GM13977 (cell line): ENCODE results near the gene SPTAN1.
"Not testable (repeated sequence)": the region's sequence is repeated elsewhere in the genome, so short reads cannot be mapped to it uniquely, and the experiment has no call there.

Experiments used
- DNase-seq: peaks from one replicate; pipeline ENCODE4 v3.0.0; 2012; ENCODE audit warnings: low spot score
- CTCF ChIP-seq: IDR thresholded peaks from 2 replicates; pipeline ENCODE4 v1.5.1; 2012; ENCODE audit warnings: mild to moderate bottlenecking, control low read depth; ENCODE audit not compliant: insufficient read depth; ENCODE audit errors: extremely low read depth, missing control alignments
- in situ Hi-C: fragments of 300-500 bp; cut with MboI; formaldehyde crosslinking; loops from one replicate; pipeline ENCODE4 v1.12.0; 2022; ENCODE audit warnings: low sequenced_read_pairs, low pct_unique_long_range_greater_than_20kb, mixed read lengths, inconsistent platforms; ENCODE audit not compliant: unreplicated experiment

Gene SPTAN1

GRCh38 chr9:128579194-128579593, 26.8 kb downstream of the SPTAN1 start:
- DNase-seq: no peak
- no peak for TF ChIP-seq CTCF
- in situ Hi-C loops: no loop called here

GRCh38 chr9:128580731-128581130, 28.3 kb downstream of the SPTAN1 start:
- no peak for DNase-seq
- in situ Hi-C loops: no loop called here
- TF ChIP-seq CTCF: no peak

DNA sequence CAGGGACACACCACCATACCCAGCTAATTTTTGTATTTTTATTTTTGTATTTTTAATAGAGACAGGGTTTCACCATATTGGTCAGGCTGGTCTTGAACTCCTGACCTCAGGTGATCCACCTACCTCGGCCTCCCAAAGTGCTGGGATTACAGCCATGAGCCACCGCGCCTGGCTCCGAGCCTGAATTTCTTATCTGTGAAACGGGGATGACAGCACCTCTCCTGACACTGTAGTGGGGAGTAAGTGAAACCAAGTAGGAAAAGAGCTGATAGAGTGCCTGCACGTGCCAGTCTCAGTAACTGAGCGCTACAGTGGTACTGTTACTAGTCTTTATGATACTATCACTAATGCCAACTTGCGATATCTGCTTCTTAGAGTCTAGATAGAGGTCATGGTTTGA, 32.8 kb downstream of the SPTAN1 start:
- DNase-seq, in situ Hi-C loops: not testable (repeated sequence)

GRCh38 chr9:128586934-128587333, 34.5 kb downstream of the SPTAN1 start:
- DNase-seq, in situ Hi-C loops: not testable (repeated sequence)

DNA sequence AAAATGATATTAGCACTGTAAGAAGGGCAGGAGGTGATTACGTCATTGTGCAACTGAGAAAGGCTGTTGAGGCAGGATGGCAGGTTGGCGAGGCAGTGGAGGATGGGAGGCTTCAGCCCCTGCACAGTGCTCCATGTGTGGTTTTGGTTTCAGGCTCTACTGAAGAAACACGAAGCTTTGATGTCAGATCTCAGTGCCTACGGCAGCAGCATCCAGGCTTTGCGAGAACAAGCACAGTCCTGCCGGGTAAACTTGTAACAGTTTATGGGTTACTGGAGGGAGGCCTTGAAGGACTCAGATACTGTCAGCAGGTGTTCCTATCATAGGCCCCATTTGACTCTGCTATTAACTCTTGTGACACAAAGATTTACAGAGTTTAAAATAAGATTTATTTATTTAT, 35.1 kb downstream of the SPTAN1 start:
- in situ Hi-C loops: no loop called here
- DNase-seq: peak; percentile 48
- no peak for TF ChIP-seq CTCF

DNA sequence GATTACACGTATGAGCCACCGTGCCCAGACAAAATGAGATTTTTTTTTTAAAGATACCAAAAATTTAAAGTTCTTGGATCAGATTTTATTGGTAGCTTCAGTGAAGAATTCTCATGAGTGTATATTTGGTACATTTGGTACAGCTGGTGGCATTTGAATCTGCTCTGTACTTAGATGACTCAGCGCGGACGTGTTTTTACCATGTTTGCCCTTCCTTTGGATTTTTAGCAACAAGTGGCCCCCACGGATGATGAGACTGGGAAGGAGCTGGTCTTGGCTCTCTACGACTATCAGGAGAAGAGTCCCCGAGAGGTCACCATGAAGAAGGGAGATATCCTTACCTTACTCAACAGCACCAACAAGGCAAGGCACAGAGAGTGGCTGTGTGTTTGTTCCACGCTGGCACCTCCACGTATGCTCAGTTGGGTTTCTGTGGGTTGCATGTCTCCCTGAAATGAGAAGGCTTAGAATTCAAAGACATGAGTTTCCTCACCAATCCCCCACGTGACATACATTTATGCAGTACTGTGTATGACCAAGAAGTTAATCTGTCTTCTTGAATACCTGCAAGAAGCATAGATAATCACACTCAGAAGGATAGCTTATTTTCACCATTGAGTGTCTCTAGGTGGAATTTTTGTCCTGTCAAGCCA, 36.3 kb downstream of the SPTAN1 start:
- in situ Hi-C loops: no loop called here
- TF ChIP-seq CTCF: no peak
- no peak for DNase-seq

DNA sequence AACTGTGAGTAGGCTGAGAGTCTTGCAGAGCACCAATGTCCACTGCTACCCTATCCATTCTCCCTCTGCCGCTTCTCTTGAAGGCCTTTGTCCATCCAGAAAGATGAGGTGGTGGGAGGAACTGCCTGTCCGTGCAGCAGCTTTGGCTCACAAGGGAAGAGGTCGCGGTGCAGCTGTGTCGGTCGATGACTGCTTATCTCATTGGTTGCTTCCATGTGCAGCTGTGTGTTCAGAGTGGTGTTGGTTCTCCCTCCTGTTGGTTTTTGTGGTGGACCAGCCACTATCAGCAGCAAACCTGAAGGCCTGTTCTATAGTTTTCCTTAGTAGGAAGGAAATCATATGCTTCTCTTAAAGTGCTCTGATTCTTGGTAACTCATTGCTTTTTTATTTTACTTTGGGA, 40.7 kb downstream of the SPTAN1 start:
- TF ChIP-seq CTCF: no peak
- in situ Hi-C loops: no loop called here

GRCh38 chr9:128593856-128594255, 41.5 kb downstream of the SPTAN1 start:
- DNase-seq: no peak
- in situ Hi-C loops: no loop called here
- no peak for TF ChIP-seq CTCF

More for the DNA sequence above, 40.7 kb downstream of the SPTAN1 start:
- no peak for DNase-seq
